ENCODE results near the gene PHETA2. TPM values are rescaled to one million over a fixed set of nuclear protein-coding genes. Genes with fewer than 3 reads are reported as not detected.
"Not testable (repeated sequence)": the region's sequence is repeated elsewhere in the genome, so short reads cannot be mapped to it uniquely, and the experiment has no call there.

PHETA2 gene
- polyA plus RNA-seq, 3 donors: 7.9 to 14.5 (median 11.8) TPM

DNA sequence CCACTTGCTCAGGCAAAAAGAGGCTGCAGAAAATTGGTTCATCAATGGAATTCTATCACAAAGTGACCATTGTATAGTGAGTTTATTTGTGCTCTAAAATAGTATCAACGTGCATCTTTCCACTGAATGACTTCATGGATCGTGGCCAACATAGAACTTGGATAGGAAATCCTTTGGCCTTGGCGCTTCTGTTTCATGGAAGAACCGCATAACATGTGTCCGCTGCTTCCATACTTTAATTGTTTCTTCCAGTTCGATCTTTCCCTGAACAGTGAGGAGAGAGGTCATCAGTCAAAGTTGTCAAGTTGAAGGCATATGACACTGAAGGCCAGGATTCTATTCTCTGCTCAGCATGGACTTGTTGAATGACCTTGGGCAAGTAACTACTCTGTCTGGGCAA, 12.0 kb downstream of the PHETA2 start:
- no peak overlapping the region for H3K27ac ChIP-seq (ENCODE audit: low read depth, low read length)
- 56 to 63% (median 62%) methylated on average over 6 of the region's 6 CpGs for WGBS, 3 donors

DNA sequence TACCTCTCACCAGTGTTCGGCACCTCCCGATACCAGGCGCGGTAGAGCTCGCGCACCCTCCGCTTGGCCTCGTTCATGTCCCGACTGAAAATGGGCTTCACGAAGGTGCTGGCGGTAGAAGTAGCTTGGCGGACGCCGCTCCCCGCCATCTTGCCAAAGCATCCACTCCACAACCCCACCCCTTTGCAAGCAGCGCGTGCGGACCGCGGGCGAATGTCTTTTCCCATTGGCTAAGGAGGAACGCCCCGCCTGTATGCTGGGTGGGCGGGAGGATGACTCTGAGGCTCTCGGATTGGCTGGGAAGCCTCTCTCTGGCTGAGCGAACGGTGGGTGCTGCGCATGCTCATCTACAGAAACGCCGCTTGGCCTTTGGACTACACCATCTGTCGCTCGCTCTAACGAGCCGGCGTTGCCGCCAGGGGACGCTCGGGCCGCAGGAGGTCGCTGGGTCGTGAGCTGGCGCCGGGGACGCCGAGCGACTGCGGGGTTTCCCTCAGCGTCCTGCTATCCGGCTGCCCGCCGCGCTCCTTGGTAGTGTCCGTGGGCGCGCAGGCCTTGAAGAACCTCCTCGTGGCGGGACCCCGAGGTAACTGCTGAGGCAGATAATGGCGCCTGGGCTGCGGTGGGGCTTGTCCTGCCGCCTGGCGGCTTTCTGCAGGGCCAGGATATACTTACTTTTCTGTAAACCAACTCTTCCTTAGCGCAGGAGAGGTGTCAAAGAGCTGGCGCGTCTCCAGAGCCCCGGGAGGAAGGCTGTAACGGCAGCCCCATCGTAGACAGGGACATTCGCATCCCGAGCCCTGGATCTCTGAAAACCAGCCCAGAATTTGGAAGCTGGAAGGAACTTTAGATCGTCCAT, 16.8 kb downstream of the PHETA2 start, which contains the start of gene NDUFA6:
TSS of gene NDUFA6 (minus strand) at position 177 of the 859 bp plus-strand sequence. CDS start at position 149, 28 bp downstream.
- peak within 1 kb of the TSS; percentile 92 for H3K27ac ChIP-seq (ENCODE audit: low read depth, low read length)
- 0% methylated on average over 70 to 71 of the region's 71 CpGs for WGBS, 3 donors

DNA sequence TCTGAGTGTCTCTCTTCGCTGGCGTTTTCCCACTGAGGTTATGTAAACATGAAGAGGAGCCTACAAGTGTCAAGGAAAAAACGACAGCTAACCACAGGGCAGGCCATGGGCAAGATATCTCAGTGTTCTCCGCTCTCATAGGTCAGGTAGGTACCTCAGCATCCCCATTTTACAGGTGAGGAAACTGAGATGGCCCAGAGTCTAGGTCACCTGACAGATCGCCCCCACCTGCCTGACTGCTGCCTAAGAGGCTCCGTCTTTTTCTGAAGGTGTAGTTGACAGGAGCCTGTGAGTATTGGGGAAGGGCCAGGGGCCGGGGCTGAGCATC, 17.4 kb downstream of the PHETA2 start:
- peak overlapping the region; percentile 92 for H3K27ac ChIP-seq (ENCODE audit: low read depth, low read length)
- WGBS, 3 donors: 28 to 33% (median 33%) methylated on average over 7 of the region's 7 CpGs

DNA sequence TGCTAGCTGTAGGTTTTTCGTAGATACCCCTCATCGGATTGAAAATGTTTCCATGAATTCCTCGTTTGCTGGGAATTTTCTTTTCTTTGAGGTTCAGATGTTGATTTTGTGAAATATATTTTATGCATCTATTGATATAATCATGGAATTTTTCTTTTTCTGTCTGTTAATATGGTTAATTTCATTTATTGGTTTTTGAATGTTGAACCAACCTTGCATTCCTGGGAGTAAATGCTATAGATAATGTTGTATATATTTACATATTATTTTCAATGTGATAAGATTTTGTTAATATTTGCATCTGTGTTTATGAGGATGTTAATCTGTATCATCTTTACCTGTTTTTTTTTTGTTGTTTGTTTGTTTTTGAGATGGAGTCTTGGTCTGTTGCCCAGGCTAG, 27.2 kb downstream of the PHETA2 start:
- WGBS, 3 donors: 96 to 99% (median 98%) methylated on average over 3 of the region's 3 CpGs
- no peak overlapping the region for H3K27ac ChIP-seq (ENCODE audit: low read depth, low read length)

DNA sequence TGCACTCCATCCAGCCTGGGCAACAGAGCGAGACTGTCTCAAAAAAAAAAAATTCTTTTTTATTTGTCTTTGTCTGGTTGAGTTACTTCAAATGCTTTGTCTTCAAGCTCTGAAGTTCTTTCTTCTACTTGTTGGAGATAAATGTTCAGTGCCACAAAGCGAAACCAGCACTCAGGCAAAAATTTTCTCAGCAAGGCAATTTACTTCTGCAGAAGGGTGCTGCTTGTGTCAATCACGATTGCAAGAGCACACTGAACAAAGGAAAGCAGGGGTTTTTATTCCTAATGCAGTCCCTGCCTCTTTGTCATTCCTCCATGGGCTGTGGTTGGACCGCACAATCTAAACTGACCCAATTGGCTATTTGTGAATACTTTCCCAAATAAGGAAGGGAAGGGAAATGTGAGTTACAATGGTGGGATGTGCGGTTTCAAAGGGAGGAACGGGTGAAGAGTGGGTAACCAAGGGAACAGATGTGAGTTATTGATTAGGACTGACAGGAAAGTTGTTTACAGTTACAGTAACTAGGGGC, 30.3 kb downstream of the PHETA2 start:
- not testable (repeated sequence) for H3K27ac ChIP-seq (ENCODE audit: low read depth, low read length)
- 92 to 96% (median 95%) methylated on average over 6 of the region's 6 CpGs for WGBS, 3 donors

DNA sequence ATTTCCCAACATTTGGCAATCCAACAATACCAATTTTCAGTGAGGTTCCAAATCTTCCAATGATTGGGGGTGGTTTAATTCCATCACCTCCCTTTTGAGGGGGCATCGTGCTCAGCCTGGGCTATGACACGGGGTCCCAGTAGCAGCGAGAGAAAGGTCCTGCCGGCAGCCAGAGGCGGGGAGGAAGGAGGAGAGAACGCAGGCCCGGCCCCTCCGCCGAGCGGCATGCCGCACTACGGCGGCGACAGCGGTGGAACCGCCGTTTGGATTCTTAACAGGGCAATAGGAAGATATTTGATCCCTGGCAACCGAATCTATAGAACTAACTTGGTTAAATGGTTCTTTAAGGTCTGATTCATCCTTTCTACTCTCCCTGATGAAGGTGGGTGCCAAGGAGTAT, 34.8 kb downstream of the PHETA2 start:
- H3K27ac ChIP-seq (ENCODE audit: low read depth, low read length): no peak overlapping the region
- 78 to 83% (median 83%) methylated on average over 18 of the region's 18 CpGs for WGBS, 3 donors

DNA sequence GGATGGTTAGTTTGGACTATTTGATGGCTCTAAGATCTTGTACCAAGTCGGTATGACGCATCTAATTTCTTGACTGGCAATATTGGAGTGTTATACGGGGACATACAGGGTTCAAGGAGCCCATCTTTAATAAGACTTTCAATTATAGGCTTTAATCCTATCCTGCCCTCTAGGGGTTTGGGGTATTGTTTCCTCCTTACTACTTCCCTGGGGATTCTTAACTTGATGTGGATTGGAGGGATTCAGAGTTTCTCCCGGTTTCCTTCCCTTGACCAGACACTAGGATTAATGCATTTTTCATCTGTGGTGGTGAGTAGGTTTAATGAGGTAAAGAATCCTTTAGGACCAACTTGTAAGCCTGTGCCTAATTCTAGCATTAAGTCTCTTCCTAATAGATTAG, 37.8 kb downstream of the PHETA2 start:
- WGBS, 3 donors: 60 to 86% (median 62%) methylated on average over 4 of the region's 4 CpGs
- H3K27ac ChIP-seq (ENCODE audit: low read depth, low read length): no peak overlapping the region

DNA sequence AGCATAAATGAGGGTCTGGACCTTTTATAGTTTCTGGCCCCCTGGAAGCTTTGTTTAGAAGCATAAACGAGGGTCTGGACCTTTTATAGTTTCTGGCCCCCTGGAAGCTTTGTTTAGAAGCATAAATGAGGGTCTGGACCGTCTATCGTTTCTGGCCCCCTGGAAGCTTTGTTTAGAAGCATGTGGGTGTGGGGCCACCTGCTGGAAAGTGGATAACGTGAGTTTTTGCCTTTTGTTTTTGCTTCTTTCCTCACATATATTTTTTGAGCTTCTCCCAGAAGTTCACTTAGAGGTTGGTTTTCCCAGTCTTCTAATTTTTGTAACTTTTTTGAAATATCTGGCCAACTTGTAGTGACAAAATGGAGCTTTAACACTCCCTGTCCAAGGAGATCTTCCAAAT, 38.7 kb downstream of the PHETA2 start:
- not testable (repeated sequence) for H3K27ac ChIP-seq (ENCODE audit: low read depth, low read length)
- WGBS, 3 donors: 10 to 21% (median 20%) methylated on average over 3 to 4 of the region's 4 CpGs

DNA sequence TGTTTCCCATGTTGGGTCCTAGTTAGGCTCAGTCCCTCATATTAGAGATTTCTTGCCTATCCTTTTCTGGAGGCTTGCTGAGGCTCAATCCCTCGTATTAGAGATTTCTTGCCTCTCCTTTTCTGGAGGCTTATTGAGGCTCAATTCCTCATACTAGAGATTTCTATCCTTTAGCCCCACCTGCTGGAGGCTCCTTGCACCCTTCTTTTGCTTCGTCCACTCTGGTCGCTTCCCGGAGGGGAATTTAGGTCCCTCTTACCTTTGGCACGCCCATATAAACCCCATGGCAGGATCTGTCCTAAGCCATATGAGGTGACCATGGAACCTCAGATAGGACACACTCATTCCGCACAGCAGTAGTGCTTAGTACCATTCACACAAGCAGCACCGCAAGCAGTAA, 40.7 kb downstream of the PHETA2 start:
- H3K27ac ChIP-seq (ENCODE audit: low read depth, low read length): no peak overlapping the region
- WGBS, 3 donors: 90 to 92% (median 91%) methylated on average over 7 of the region's 7 CpGs

DNA sequence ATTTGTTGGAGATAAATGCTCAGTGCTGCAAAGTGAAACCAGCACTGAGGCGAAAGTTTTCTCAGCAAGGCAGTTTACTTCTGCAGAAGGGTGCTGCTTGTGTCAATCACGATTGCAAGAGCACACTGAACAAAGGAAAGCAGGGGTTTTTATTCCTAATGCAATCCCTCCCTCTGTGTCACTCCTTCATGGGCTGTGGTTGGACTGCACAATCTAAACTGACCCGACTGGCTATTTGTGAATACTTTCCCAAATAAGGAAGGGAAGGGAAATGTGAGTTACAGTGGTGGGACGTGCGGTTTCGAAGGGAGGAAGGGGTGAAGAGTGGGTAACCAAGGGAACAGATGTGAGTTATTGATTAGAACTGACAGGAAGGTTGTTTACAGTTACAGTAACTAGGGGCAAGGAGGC, 41.4 kb downstream of the PHETA2 start:
- 80 to 87% (median 82%) methylated on average over 6 of the region's 6 CpGs for WGBS, 3 donors
- H3K27ac ChIP-seq (ENCODE audit: low read depth, low read length): not testable (repeated sequence)

DNA sequence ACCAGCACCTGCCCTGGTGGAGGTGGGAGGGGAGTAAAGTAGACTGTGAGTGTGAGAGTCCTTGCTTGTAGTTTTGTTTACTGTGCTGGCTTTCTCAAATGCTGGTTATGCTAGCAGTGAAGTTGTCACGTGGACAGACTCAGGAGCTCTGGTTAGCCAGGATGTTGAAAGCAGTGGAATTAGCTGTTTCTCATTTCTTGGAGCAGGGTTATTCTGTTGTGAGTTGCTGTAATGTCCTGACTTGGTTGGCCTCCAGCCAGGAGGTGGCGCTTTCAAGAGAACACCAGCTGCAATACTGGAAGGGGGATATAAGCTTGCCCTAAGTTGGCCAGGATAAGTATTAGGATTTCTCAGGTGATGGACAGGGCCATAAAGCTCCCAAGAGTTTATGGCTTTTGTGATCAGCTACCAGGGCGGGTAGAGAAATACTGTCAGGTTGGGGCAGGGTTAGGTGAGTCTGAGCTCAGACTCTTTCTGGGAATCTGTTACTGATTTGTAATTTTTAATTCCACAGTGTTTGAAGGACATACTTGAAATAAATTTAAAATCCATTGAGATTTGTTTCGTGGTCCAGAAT, 42.9 kb downstream of the PHETA2 start:
- WGBS, 3 donors: 78 to 86% (median 86%) methylated on average over 4 of the region's 4 CpGs
- H3K27ac ChIP-seq (ENCODE audit: low read depth, low read length): no peak overlapping the region

DNA sequence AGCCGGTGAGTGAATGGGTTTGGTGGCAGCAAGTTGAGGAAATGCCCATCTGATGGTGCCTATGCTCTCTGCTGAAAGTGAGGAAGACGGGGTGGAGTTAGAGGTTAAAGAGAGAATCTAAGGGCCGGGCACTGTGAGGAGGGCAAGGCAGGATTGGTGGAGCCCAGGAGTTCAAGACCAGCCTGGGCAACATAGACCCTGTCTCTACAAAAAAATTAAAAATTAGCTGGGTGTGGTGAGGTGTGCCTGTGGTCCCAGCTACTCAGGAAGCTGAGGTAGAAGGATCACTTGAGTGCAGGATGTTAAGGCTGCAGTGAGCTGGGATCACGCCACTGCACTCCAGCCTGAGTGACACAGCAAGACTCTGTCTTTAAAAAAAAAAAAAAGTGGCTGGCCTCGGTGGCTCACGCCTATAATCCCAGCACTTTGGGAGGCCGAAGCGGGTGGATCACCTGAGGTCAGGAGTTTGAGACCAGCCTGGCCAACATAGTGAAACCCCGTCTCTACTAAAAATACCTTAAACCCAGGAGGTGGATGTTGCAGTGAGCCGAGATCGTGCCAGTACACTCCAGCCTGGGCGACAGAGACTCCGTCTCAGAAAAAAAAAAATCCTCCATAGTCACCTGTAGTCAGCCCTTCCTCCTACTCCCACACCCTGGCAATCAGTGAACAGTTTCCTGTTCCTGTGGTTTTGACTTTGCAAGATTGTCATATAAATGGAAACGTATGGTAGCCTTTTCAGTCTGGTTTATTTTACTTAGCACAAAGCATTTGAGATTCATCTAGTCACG, 46.4 kb downstream of the PHETA2 start:
- H3K27ac ChIP-seq (ENCODE audit: low read depth, low read length): not testable (repeated sequence)
- WGBS, 3 donors: 47 to 86% (median 52%) methylated on average over 15 of the region's 15 CpGs

DNA sequence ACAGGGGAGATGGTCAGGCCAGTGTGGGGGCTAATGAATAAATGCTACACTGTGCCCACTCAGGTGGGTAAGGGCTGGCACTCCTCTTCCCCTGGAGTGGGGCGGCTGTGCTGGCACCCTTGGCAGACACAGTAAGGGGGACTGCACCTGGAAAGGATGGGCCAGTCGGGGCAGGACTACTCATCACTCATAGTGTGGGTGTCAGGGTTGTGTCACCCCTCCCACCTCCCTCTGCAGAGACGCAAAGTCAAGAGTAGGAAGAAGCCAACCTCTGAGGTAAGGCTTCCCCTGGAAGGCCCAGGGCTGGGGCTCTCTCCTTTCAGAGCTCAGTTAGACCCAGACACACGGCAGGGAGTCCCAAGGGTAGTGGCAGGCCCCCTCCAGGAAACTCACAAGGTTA, 49.5 kb downstream of the PHETA2 start:
- no CpG with 5 or more reads among the region's 4 CpGs for WGBS, 3 donors
- H3K27ac ChIP-seq (ENCODE audit: low read depth, low read length): not testable (repeated sequence)

DNA sequence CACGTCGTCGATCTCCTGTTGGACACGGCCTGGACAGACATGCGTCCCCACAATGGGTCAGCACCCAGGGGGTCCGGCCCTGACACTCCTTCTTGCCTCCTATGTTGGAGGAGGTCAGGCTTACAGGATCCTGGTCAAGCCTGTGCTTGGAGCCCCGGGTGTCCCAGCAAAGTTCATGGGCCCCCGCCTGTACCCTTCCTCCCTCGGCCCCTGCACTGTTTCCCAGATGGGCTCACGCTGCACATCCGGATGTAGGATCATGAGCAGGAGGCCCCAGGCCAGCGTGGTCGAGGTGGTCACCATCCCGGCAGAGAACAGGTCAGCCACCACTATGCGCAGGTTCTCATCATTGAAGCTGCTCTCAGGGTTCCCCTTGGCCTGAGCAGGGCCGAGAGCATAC, 53.6 kb downstream of the PHETA2 start:
- no peak overlapping the region for H3K27ac ChIP-seq (ENCODE audit: low read depth, low read length)
- 86 to 92% (median 88%) methylated on average over 14 to 16 of the region's 16 CpGs for WGBS, 3 donors

DNA sequence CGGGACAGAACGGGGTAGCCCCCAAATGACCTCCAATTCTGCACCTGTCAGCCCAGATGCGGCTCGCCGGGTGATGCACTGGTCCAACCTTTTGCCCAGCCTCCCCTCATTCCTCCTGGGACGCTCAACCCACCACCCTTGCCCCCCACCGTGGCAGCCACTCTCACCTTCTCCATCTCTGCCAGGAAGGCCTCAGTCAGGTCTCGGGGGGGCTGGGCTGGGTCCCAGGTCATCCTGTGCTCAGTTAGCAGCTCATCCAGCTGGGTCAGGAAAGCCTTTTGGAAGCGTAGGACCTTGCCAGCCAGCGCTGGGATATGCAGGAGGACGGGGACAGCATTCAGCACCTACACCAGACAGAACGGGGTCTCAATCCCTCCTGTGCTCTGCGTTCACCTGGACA, 54.0 kb downstream of the PHETA2 start:
- not testable (repeated sequence) for H3K27ac ChIP-seq (ENCODE audit: low read depth, low read length)
- WGBS, 3 donors: 86 to 93% (median 90%) methylated on average over 11 to 13 of the region's 13 CpGs

All from adipose tissue (tissue), 3 donors.